H9 (cell line): ENCODE results near the gene TEX38. TPM values are rescaled to one million over a fixed set of nuclear protein-coding genes. Genes with fewer than 3 reads are reported as not detected.
A peak's percentile ranks its signal among the peaks of the same experiment; 100 is the strongest.

Experiments
- DNase-seq: peaks from one replicate; pipeline ENCODE4 v3.0.0-alpha.2; 2017
- H2AFZ ChIP-seq: one replicate; pipeline ENCODE4 v1.6.1; 2013; ENCODE audit warnings: mild to moderate bottlenecking, low read length, control low read depth, moderate library complexity
- H2AK5ac ChIP-seq: 2 replicates; pipeline ENCODE4 v1.6.1; 2013; ENCODE audit warnings: low read length, control low read depth, mixed read lengths; ENCODE audit not compliant: insufficient read length
- H2BK120ac ChIP-seq: one replicate; pipeline ENCODE4 v1.6.1; 2013; ENCODE audit warnings: low read depth, mild to moderate bottlenecking, low read length, control low read depth, inconsistent platforms; ENCODE audit not compliant: poor library complexity, severe bottlenecking
- H2BK12ac ChIP-seq: 2 replicates; pipeline ENCODE4 v1.6.1; 2013; ENCODE audit warnings: low read length, control low read depth, mixed read lengths, low read depth; ENCODE audit not compliant: insufficient read length
- H2BK15ac ChIP-seq: 2 replicates; pipeline ENCODE4 v1.6.1; 2013; ENCODE audit warnings: low read depth, low read length, control low read depth
- H2BK20ac ChIP-seq: one replicate; pipeline ENCODE4 v1.6.1; 2013; ENCODE audit warnings: low read depth, mild to moderate bottlenecking, low read length, control low read depth, inconsistent platforms; ENCODE audit not compliant: poor library complexity, severe bottlenecking
- H2BK5ac ChIP-seq: 2 replicates; pipeline ENCODE4 v1.6.1; 2013; ENCODE audit warnings: low read length, control low read depth, mixed read lengths; ENCODE audit not compliant: insufficient read length
- H3K14ac ChIP-seq: 2 replicates; pipeline ENCODE4 v1.6.1; 2013; ENCODE audit warnings: low read length, control low read depth; ENCODE audit not compliant: insufficient read depth
- H3K18ac ChIP-seq: 2 replicates; pipeline ENCODE4 v1.6.1; 2013; ENCODE audit warnings: low read depth, mild to moderate bottlenecking, mixed read lengths, low read length, control low read depth; ENCODE audit not compliant: insufficient read length
- H3K23ac ChIP-seq: 2 replicates; pipeline ENCODE4 v1.6.1; 2013; ENCODE audit warnings: low read length, control low read depth, mixed read lengths, low read depth; ENCODE audit not compliant: insufficient read length
- H3K23me2 ChIP-seq: 2 replicates; pipeline ENCODE4 v1.6.1; 2013; ENCODE audit warnings: low read depth, mild to moderate bottlenecking, mixed read lengths, low read length, control low read depth; ENCODE audit not compliant: insufficient read length, poor library complexity, severe bottlenecking
- H3K27ac ChIP-seq: 2 replicates; pipeline ENCODE4 v1.5.1; 2013; ENCODE audit warnings: low read length, control low read depth, mixed read lengths, low read depth; ENCODE audit not compliant: insufficient read length
- H3K27me3 ChIP-seq: 2 replicates; pipeline ENCODE4 v1.6.1; 2013; ENCODE audit warnings: low read length, control low read depth, inconsistent platforms; ENCODE audit not compliant: insufficient read depth
- H3K4ac ChIP-seq: 2 replicates; pipeline ENCODE4 v1.6.1; 2013; ENCODE audit warnings: low read depth, mild to moderate bottlenecking, control low read depth, inconsistent platforms, low read length, moderate library complexity
- H3K4me1 ChIP-seq: 2 replicates; pipeline ENCODE4 v1.6.1; 2013; ENCODE audit warnings: low read length, control low read depth, inconsistent platforms; ENCODE audit not compliant: insufficient read depth
- H3K4me2 ChIP-seq: 2 replicates; pipeline ENCODE4 v1.6.1; 2013; ENCODE audit warnings: low read length, control low read depth, mixed read lengths; ENCODE audit not compliant: insufficient read length, insufficient read depth
- H3K56ac ChIP-seq: 2 replicates; pipeline ENCODE4 v1.6.1; 2013; ENCODE audit warnings: low read depth, mild to moderate bottlenecking, mixed read lengths, low read length, control low read depth; ENCODE audit not compliant: insufficient read length
- H3K79me1 ChIP-seq: 2 replicates; pipeline ENCODE4 v1.6.1; 2013; ENCODE audit warnings: low read depth, mild to moderate bottlenecking, moderate library complexity, low read length, control low read depth, inconsistent platforms; ENCODE audit not compliant: insufficient read depth, poor library complexity, severe bottlenecking
- H3K79me2 ChIP-seq: 2 replicates; pipeline ENCODE4 v1.6.1; 2013; ENCODE audit warnings: low read length, control low read depth, inconsistent platforms; ENCODE audit not compliant: insufficient read depth
- H3K9ac ChIP-seq: 2 replicates; pipeline ENCODE4 v1.6.1; 2013; ENCODE audit warnings: low read length, control low read depth, mixed read lengths; ENCODE audit not compliant: insufficient read length; ENCODE audit errors: extremely low read depth
- H3K9me3 ChIP-seq: one replicate; pipeline ENCODE4 v1.6.1; 2013; ENCODE audit warnings: low read depth, low read length, inconsistent platforms; ENCODE audit not compliant: control insufficient read depth
- H3T11ph ChIP-seq: one replicate; pipeline ENCODE4 v1.6.1; 2013; ENCODE audit warnings: mild to moderate bottlenecking, low read length, control low read depth, inconsistent platforms
- H4K20me1 ChIP-seq: one replicate; pipeline ENCODE4 v1.6.1; 2013; ENCODE audit not compliant: control insufficient read depth, insufficient read length, insufficient read depth
- H4K5ac ChIP-seq: 2 replicates; pipeline ENCODE4 v1.6.1; 2013; ENCODE audit warnings: low read depth, mild to moderate bottlenecking, mixed read lengths, low read length, control low read depth; ENCODE audit not compliant: insufficient read length
- H4K8ac ChIP-seq: replicated peaks from 2 replicates; pipeline ENCODE4 v1.6.1; 2013; ENCODE audit warnings: low read length, control low read depth, mixed read lengths, low read depth; ENCODE audit not compliant: insufficient read length
- H4K91ac ChIP-seq: 2 replicates; pipeline ENCODE4 v1.6.1; 2013; ENCODE audit warnings: low read depth, mild to moderate bottlenecking, moderate library complexity, mixed read lengths, low read length, control low read depth; ENCODE audit not compliant: insufficient read length
- H3K27ac Mint-ChIP-seq, 3 experiments: 2 replicates in 2 of 3; 3 replicates in 1 of 3; pipeline ENCODE4 v1.8.0; 2020 to 2021; ENCODE audit warnings: mixed read lengths in 3 of 3, mild to moderate bottlenecking in 1 of 3, moderate library complexity in 1 of 3
- H3K27me3 Mint-ChIP-seq: 2 replicates; pipeline ENCODE4 v1.8.0; 2021; ENCODE audit warnings: low read depth, mild to moderate bottlenecking, moderate library complexity, mixed read lengths
- H3K36me3 Mint-ChIP-seq, 3 experiments: 2 replicates in 2 of 3; 3 replicates in 1 of 3; pipeline ENCODE4 v1.8.0; 2020 to 2021; ENCODE audit warnings: low read depth in 3 of 3, mixed read lengths in 3 of 3; ENCODE audit not compliant: insufficient read depth in 1 of 3
- H3K4me1 Mint-ChIP-seq, 2 experiments: 2 replicates each; pipeline ENCODE4 v1.8.0; 2020; ENCODE audit warnings: mixed read lengths in 2 of 2
- H3K4me3 Mint-ChIP-seq, 2 experiments: 2 replicates in 1 of 2; 3 replicates in 1 of 2; pipeline ENCODE4 v1.8.0; 2020 to 2021; ENCODE audit warnings: mild to moderate bottlenecking in 2 of 2, mixed read lengths in 2 of 2, moderate library complexity in 1 of 2
- H3K9me3 Mint-ChIP-seq, 2 experiments: 2 replicates in 1 of 2; 3 replicates in 1 of 2; pipeline ENCODE4 v1.8.0; 2020; ENCODE audit warnings: mild to moderate bottlenecking in 2 of 2, mixed read lengths in 2 of 2, moderate library complexity in 1 of 2
- WGBS: extraction: QIAGEN DNeasy Blood & Tissue Kit; methylation state at CpG from one replicate; pipeline ENCODE4 v1.1.7; 2013; ENCODE audit warnings: missing lambda C conversion rate, low lambda C conversion rate, mixed read lengths; ENCODE audit not compliant: insufficient read length; ENCODE audit errors: extremely low coverage; 5-methylcytosine and 5-hydroxymethylcytosine counted together
- total RNA-seq: library from RNA; stranded (reverse); gene quantifications from 2 replicates; pipeline ENCODE4 v1.2.1, GENCODE V29; 2021
- TF ChIP-seq, protein P1 (sequence below): fragments of 200-600 bp; sonication (generic); conservative IDR thresholded peaks from 3 replicates; pipeline ENCODE4 v1.8.0; 2021; ENCODE audit warnings: antibody characterized with exemption, mild to moderate bottlenecking

Gene TEX38
- total RNA-seq, 1 experiment from 2014 or later = not detected

GRCh38 chr1:46689356-46689755 is 17.7 kb downstream of the TEX38 start:
- Histone ChIP-seq H2BK15ac (no peak overlapping the region), H4K91ac (no peak overlapping the region), H3K9me3 (no peaks in the 10 kb centered on the region), H2AFZ (no peak overlapping the region), H4K8ac (no peak overlapping the region), H3K4me1 (no peaks in the 10 kb centered on the region), H3K79me2 (no peaks in the 10 kb centered on the region), H2BK120ac (no peak overlapping the region), H3K56ac (no peak overlapping the region), H2BK20ac (no peak overlapping the region), H2AK5ac (no peak overlapping the region), H3K18ac (no peak overlapping the region), H3K4ac (no peak overlapping the region), H4K20me1 (no peaks in the 10 kb centered on the region), H3T11ph (no peak overlapping the region), H3K27ac (no peak overlapping the region), H3K9ac (no peak overlapping the region), H2BK5ac (no peak overlapping the region), H3K27me3 (no peaks in the 10 kb centered on the region), H3K4me2 (no peak overlapping the region), H3K23me2 (no peaks in the 10 kb centered on the region), H3K79me1 (no peaks in the 10 kb centered on the region), H2BK12ac (no peak overlapping the region), H3K14ac (no peak overlapping the region), H4K5ac (no peak overlapping the region), H3K23ac (no peak overlapping the region)
- Mint-ChIP-seq H3K9me3 (no peaks in the 10 kb centered on the region), H3K36me3 (peaks cover 10 to 71% (median 62%) of the 10 kb centered on the region in 3 experiments; a peak in 6 of 7 replicates), H3K4me1 (no peaks in the 10 kb centered on the region), H3K27ac (peak overlapping the region in 2 of 3 experiments; percentile 37 to 66; a peak in 2 of 7 replicates), H3K27me3 (no peaks in the 10 kb centered on the region), H3K4me3 (no peak overlapping the region)
- DNase-seq = no peak
- WGBS = no CpG with 5 or more reads among the region's 2 CpGs
- TF ChIP-seq, protein P1, sequence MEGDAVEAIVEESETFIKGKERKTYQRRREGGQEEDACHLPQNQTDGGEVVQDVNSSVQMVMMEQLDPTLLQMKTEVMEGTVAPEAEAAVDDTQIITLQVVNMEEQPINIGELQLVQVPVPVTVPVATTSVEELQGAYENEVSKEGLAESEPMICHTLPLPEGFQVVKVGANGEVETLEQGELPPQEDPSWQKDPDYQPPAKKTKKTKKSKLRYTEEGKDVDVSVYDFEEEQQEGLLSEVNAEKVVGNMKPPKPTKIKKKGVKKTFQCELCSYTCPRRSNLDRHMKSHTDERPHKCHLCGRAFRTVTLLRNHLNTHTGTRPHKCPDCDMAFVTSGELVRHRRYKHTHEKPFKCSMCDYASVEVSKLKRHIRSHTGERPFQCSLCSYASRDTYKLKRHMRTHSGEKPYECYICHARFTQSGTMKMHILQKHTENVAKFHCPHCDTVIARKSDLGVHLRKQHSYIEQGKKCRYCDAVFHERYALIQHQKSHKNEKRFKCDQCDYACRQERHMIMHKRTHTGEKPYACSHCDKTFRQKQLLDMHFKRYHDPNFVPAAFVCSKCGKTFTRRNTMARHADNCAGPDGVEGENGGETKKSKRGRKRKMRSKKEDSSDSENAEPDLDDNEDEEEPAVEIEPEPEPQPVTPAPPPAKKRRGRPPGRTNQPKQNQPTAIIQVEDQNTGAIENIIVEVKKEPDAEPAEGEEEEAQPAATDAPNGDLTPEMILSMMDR = no peak
